ENCODE results near the gene CHCHD3. TPM values are rescaled to one million over a fixed set of nuclear protein-coding genes. Genes with fewer than 3 reads are reported as not detected.

The CHCHD3 gene
- total and polyA plus RNA-seq, 2 of the 4 experiments (the other 2 are of a cell fraction), result 56.9 to 141 TPM

GRCh38 chr7:132769280-132769679 lies 312.6 kb downstream of the CHCHD3 start:
- H3K9ac ChIP-seq (ENCODE audit: low read depth, low read length), result no peak overlapping the region
- no peak overlapping the region for H4K91ac ChIP-seq (ENCODE audit: insufficient read depth, low read depth, low read length)
- peaks cover 36% of the 10 kb centered on the region for H3K27me3 ChIP-seq (ENCODE audit: control insufficient read depth, insufficient read depth, low read length)
- no peak overlapping the region for H2AK9ac ChIP-seq (replicated peaks; ENCODE audit: low read depth, low read length, poor library complexity)
- H2AFZ ChIP-seq (replicated peaks; ENCODE audit: low read length, poor library complexity), result no peak overlapping the region
- no peaks in the 10 kb centered on the region for H3K4me1 ChIP-seq (ENCODE audit: control insufficient read depth, insufficient read depth, low read length)
- ChIA-PET CTCF (no interaction called here), POLR2A (ENCODE audit: unreplicated experiment) (interaction anchor here (0.6 kb wide), 1 partner anchor 39 kb away, joined by 7 read pairs; no protein-coding TSS in a partner anchor)
- H3K79me1 ChIP-seq (ENCODE audit: low read depth in 1 of 2, low read length in 2 of 2), result no peaks in the 10 kb centered on the region
- no peak overlapping the region for H3K4ac ChIP-seq (ENCODE audit: low read depth, low read length)
- no peak overlapping the region for H4K8ac ChIP-seq (ENCODE audit: low read depth in 2 of 2, low read length in 2 of 2)
- H2BK15ac ChIP-seq (ENCODE audit: low read depth, low read length), result no peak overlapping the region
- H3K9me3 ChIP-seq (ENCODE audit: control insufficient read depth, insufficient read depth, low read length), result peaks cover 12% of the 10 kb centered on the region
- no peaks in the 10 kb centered on the region for H4K20me1 ChIP-seq (ENCODE audit: insufficient read depth, low read length)
- DNase-seq (no peak), ATAC-seq (ENCODE audit: low read depth) (no peak)
- no peak overlapping the region for H3K4me3 ChIP-seq (ENCODE audit: insufficient read depth, low read depth, low read length)
- H2BK120ac ChIP-seq (ENCODE audit: low read depth, low read length), result no peak overlapping the region
- no peak overlapping the region for H3K14ac ChIP-seq (replicated peaks; ENCODE audit: low read depth, low read length)
- dilution Hi-C loops (cut with HindIII; ENCODE audit: low sequenced_read_pairs, unreplicated experiment), result no loop called here
- H4K5ac ChIP-seq (ENCODE audit: low read depth, low read length), result no peak overlapping the region
- no peak overlapping the region for H3K18ac ChIP-seq (ENCODE audit: low read depth, low read length)
- TF ChIP-seq RFX5 (IDR thresholded peaks at IDR 0.05; ENCODE audit: low read depth, low read length), result no peak
- TF ChIP-seq POLR2A (IDR thresholded peaks at IDR 0.05; ENCODE audit: low read depth, low read length), result no peak
- no peak for TF ChIP-seq MXI1 (IDR thresholded peaks at IDR 0.05; ENCODE audit: borderline replicate concordance, low read depth, low read length)
- TF ChIP-seq BHLHE40 (IDR thresholded peaks at IDR 0.05; ENCODE audit: low read depth, low read length), result no peak
- TF ChIP-seq CEBPB (IDR thresholded peaks at IDR 0.05; ENCODE audit: low read depth, low read length), result no peak
- no peak for TF ChIP-seq NFE2L2 (IDR thresholded peaks at IDR 0.05; ENCODE audit: low read depth, low read length)
- no peak for TF ChIP-seq USF2 (IDR thresholded peaks at IDR 0.05; ENCODE audit: low read depth, low read length)
- TF ChIP-seq RCOR1 (IDR thresholded peaks at IDR 0.05; ENCODE audit: insufficient replicate concordance, low read length), result no peak
- no peak for TF ChIP-seq FOS (IDR thresholded peaks at IDR 0.05; ENCODE audit: low read depth, low read length)
- no peak for TF ChIP-seq CHD1 (IDR thresholded peaks at IDR 0.05; ENCODE audit: low read depth, low read length)
- TF ChIP-seq, protein P1, sequence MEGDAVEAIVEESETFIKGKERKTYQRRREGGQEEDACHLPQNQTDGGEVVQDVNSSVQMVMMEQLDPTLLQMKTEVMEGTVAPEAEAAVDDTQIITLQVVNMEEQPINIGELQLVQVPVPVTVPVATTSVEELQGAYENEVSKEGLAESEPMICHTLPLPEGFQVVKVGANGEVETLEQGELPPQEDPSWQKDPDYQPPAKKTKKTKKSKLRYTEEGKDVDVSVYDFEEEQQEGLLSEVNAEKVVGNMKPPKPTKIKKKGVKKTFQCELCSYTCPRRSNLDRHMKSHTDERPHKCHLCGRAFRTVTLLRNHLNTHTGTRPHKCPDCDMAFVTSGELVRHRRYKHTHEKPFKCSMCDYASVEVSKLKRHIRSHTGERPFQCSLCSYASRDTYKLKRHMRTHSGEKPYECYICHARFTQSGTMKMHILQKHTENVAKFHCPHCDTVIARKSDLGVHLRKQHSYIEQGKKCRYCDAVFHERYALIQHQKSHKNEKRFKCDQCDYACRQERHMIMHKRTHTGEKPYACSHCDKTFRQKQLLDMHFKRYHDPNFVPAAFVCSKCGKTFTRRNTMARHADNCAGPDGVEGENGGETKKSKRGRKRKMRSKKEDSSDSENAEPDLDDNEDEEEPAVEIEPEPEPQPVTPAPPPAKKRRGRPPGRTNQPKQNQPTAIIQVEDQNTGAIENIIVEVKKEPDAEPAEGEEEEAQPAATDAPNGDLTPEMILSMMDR (conservative IDR thresholded peaks at IDR 0.05; ENCODE audit: low read depth, low read length), result no peak
- no peak for TF ChIP-seq MAFK (IDR thresholded peaks at IDR 0.05; ENCODE audit: low read depth, low read length)
- TF ChIP-seq SMC3 (IDR thresholded peaks at IDR 0.05; ENCODE audit: low read depth, low read length), result no peak
- TF ChIP-seq RAD21 (IDR thresholded peaks at IDR 0.05; ENCODE audit: low read length), result no peak
- WGBS, 2 experiments (ENCODE audit: extremely low coverage in 2 of 2, insufficient read length in 1 of 2), result no CpG with 5 or more reads among the region's 2 CpGs
- intact Hi-C loops (cut with micrococcal nuclease), result no loop called here
- H3K36me3 ChIP-seq (ENCODE audit: control insufficient read depth, insufficient read depth, low read length), result no peaks in the 10 kb centered on the region
- H3K4me2 ChIP-seq (ENCODE audit: low read depth, low read length), result no peak overlapping the region
- no peak overlapping the region for H3K27ac ChIP-seq (ENCODE audit: insufficient read depth, low read length)
- no TSS peak for BruUV-seq (replicated peaks)
- H2AK5ac ChIP-seq (ENCODE audit: low read depth, low read length), result no peak overlapping the region
- H2BK20ac ChIP-seq (ENCODE audit: low read depth, low read length), result no peak overlapping the region
- no peak overlapping the region for H2BK5ac ChIP-seq (ENCODE audit: low read depth, low read length, poor library complexity, severe bottlenecking)
- in situ Hi-C loops (cut with MboI; ENCODE audit: low sequenced_read_pairs), result no loop called here
- no peak overlapping the region for H3K23ac ChIP-seq (ENCODE audit: low read depth, low read length)
- no peak overlapping the region for H3K56ac ChIP-seq (ENCODE audit: extremely low read depth, insufficient read depth, low read length)
- H3K9me1 ChIP-seq (ENCODE audit: insufficient read depth, low read length), result no peaks in the 10 kb centered on the region
